OCI-LY3 (cell line): ENCODE results near the gene PCYT2.

Source experiments
- CTCF ChIP-seq: fragments of 200-600, 300-600 bp; sonication (generic); IDR thresholded peaks from 2 replicates; pipeline ENCODE4 v1.5.1; 2014; ENCODE audit warnings: antibody characterized with exemption, low read length, low read depth
- EZH2phosphoT487 ChIP-seq: fragments of 200-600 bp; shearing (Covaris generic); IDR thresholded peaks from 2 replicates; pipeline ENCODE4 v1.6.1; 2018; ENCODE audit warnings: antibody characterized with exemption, mixed run types, low read depth

GRCh38 chr17:81955756-81956544, 44.8 kb upstream of the PCYT2 start:
- no peak for TF ChIP-seq CTCF
- no peak for TF ChIP-seq EZH2phosphoT487
